ENCODE results near the gene NAALADL2.

- TF ChIP-seq CTCF (IDR thresholded peaks at IDR 0.05; ENCODE audit: poor library complexity), result no peak
- TF ChIP-seq EZH2phosphoT487 (IDR thresholded peaks at IDR 0.05; ENCODE audit: low read depth, severe bottlenecking, unreplicated experiment), result no peak
Measured at GRCh38 chr3:174957081-174957480, 97.9 kb downstream of the NAALADL2 start.

All from hepatocyte (in vitro differentiated cells).